AG04449 (cell line): ENCODE measurements around the gene NRN1L.
"Not testable (repeated sequence)": the region's sequence is repeated elsewhere in the genome, so short reads cannot be mapped to it uniquely, and the experiment has no call there.

Experiments
- CTCF ChIA-PET: fragments of 350-600 bp; formaldehyde crosslinking; extraction: SDS; loops from one replicate; lab custom pipeline; 2021; ENCODE audit warnings: antibody characterized with exemption; lab: Yijun Ruan, JAX
- POLR2A ChIA-PET: fragments of 400-600, 350-600 bp; formaldehyde crosslinking; extraction: SDS; loops from one replicate; lab custom pipeline; 2020; ENCODE audit warnings: antibody characterized with exemption, inconsistent platforms; lab: Yijun Ruan, JAX
- DNase-seq: peaks from one replicate; pipeline ENCODE4 v3.0.0-alpha.2; 2010; ENCODE audit warnings: low read depth, low spot score
- H3K4me3 ChIP-seq: 2 replicates; pipeline ENCODE4 v1.5.1; 2011; ENCODE audit warnings: low read depth, mild to moderate bottlenecking, control low read depth, low read length
- TF ChIP-seq, protein P1 (sequence below): IDR thresholded peaks from one replicate; pipeline ENCODE4 v1.5.1; 2011; ENCODE audit warnings: mild to moderate bottlenecking, moderate library complexity, low read length, control low read depth, inconsistent platforms; ENCODE audit not compliant: insufficient read depth; ENCODE audit errors: missing control alignments

The NRN1L gene

GRCh38 chr16:67862623-67863583, 21.8 kb upstream of the NRN1L start:
- DNase-seq, result peak; percentile 16
- TF ChIP-seq, protein P1, sequence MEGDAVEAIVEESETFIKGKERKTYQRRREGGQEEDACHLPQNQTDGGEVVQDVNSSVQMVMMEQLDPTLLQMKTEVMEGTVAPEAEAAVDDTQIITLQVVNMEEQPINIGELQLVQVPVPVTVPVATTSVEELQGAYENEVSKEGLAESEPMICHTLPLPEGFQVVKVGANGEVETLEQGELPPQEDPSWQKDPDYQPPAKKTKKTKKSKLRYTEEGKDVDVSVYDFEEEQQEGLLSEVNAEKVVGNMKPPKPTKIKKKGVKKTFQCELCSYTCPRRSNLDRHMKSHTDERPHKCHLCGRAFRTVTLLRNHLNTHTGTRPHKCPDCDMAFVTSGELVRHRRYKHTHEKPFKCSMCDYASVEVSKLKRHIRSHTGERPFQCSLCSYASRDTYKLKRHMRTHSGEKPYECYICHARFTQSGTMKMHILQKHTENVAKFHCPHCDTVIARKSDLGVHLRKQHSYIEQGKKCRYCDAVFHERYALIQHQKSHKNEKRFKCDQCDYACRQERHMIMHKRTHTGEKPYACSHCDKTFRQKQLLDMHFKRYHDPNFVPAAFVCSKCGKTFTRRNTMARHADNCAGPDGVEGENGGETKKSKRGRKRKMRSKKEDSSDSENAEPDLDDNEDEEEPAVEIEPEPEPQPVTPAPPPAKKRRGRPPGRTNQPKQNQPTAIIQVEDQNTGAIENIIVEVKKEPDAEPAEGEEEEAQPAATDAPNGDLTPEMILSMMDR, result no peak
- no peak overlapping the region for H3K4me3 ChIP-seq
- CTCF ChIA-PET, result interaction anchor here (0.6 to 10.0 kb wide), 14 partner anchors 8 to 342 kb away, joined by 3 to 61 read pairs (median 4); partner anchors contain the start of genes EDC4, NRN1L and NUTF2
- POLR2A ChIA-PET, result interaction anchor here (0.6 to 1.9 kb wide), 5 partner anchors 9 to 22 kb away, joined by 3 to 5 read pairs (median 5); partner anchors contain the start of genes EDC4, NRN1L and NUTF2

DNA sequence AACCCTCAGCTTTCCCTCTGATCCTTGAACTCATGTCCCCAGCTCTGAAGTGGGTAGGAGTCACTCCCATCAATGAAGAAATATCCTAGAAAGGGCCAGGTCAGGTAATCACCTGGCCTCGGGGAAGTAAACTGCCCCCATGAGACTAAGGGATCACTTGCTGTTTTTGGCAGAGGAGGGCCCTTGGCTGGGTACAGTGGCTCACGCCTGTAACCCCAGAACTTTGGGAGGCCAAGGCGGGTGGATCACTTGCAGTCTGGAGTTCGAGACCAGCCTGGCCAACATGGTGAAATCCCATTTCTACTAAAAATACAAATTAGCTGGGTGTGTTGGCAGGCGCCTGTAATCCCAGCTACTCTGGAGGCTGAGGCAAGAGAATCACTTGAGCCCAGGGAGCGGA, 20.6 kb upstream of the NRN1L start:
- CTCF ChIA-PET, result interaction anchor here (1.1 to 10.0 kb wide), 9 partner anchors 9 to 195 kb away, joined by 3 to 61 read pairs (median 12); partner anchors contain the start of genes NRN1L and NUTF2

GRCh38 chr16:67864594-67864993, 20.1 kb upstream of the NRN1L start:
- CTCF ChIA-PET, result interaction anchor here (1.3 to 10.0 kb wide), 6 partner anchors 15 to 196 kb away, joined by 3 to 61 read pairs (median 14); partner anchors contain the start of genes NRN1L and NUTF2
- no peak for DNase-seq
- TF ChIP-seq, protein P1, result no peak
- POLR2A ChIA-PET, result no interaction called here
- no peak overlapping the region for H3K4me3 ChIP-seq

More for the DNA sequence above, 20.6 kb upstream of the NRN1L start:
- H3K4me3 ChIP-seq, DNase-seq, POLR2A ChIA-PET: not testable (repeated sequence)

DNA sequence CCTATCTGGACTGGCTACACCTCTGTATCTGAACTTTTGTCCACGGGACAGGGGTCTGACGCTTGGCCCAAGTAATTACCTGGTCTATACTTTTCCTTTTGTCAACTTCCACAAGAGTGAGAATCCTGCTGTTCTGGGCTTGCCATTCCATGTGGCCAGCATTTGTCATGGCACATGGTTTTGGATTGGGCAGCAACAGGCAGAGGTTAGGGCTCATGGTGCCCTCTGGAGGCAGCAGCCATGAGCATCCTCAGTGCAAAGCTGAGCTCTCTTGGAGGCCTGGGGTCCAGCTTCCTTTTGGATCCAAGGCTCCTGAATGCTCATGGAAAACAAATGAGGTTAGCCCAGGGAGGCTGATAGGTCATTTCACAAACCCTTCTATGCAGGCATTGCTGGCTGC, 19.4 kb upstream of the NRN1L start:
- POLR2A ChIA-PET, result no interaction called here
- no peak overlapping the region for H3K4me3 ChIP-seq
- CTCF ChIA-PET, result interaction anchor here (0.6 to 10.0 kb wide), 8 partner anchors 8 to 264 kb away, joined by 3 to 61 read pairs (median 5); partner anchors contain the start of genes NRN1L and NUTF2
- TF ChIP-seq, protein P1, result peak; percentile 49
- no peak for DNase-seq

GRCh38 chr16:67868290-67868689, 16.4 kb upstream of the NRN1L start:
- CTCF ChIA-PET, result interaction anchor here (1.0 to 10.0 kb wide), 5 partner anchors 15 to 347 kb away, joined by 3 to 61 read pairs (median 9); partner anchors contain the start of gene NRN1L
- H3K4me3 ChIP-seq, result no peak overlapping the region
- TF ChIP-seq, protein P1, result no peak
- no peak for DNase-seq
- POLR2A ChIA-PET, result no interaction called here

DNA sequence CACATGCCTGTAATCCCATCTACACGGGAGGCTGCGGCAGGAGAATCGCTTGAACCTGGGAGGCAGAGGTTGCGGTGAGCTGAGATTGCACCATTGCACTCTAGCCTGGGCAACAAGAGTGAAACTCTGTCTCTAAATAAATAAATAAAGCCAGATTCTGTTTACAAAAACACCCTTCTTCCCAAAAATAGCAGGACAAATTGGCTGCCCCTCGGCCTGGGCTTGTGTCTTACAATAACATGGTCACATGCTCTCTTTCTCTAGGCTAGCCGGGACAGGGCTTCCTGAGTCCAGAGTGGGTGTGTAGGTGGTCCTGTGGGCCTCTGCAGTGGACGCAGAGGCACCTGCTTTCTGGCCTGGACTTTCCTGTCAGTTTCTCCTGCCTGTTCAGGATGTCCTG, 15.0 kb upstream of the NRN1L start:
- ChIA-PET CTCF (interaction anchor here (0.8 to 10.0 kb wide), 3 partner anchors 14 to 53 kb away, joined by 3 to 61 read pairs (median 7); no protein-coding TSS in a partner anchor), POLR2A (no interaction called here)
- DNase-seq, result no peak
- TF ChIP-seq, protein P1, result no peak
- H3K4me3 ChIP-seq, result no peak overlapping the region
